CD8-positive, alpha-beta memory T cell (primary cell): Measurements from ENCODE around the gene RNF167. TPM values are rescaled to one million over a fixed set of nuclear protein-coding genes. Genes with fewer than 3 reads are reported as not detected.

ENCODE experiments used
- CTCF ChIA-PET: fragments of 350-600 bp; sonication (Branson Sonifier 250); formaldehyde crosslinking; loops from one replicate; lab custom pipeline; 2021; ENCODE audit warnings: antibody characterized with exemption; lab: Charles Lee
- POLR2A ChIA-PET: fragments of 350-600 bp; sonication (Branson Sonifier 250); formaldehyde crosslinking; loops from one replicate; lab custom pipeline; 2021; ENCODE audit warnings: antibody characterized with exemption; lab: Charles Lee
- DNase-seq, 5 donors: peaks; one replicate each; pipeline versions ENCODE4 v3.0.0 to v3.0.0-alpha.2; 2020 to 2022; ENCODE audit warnings: mixed read lengths in 1 of 5
- H3K27ac ChIP-seq: one replicate; pipeline ENCODE4 v1.7.0; 2013; ENCODE audit warnings: low read depth, mild to moderate bottlenecking, low read length, moderate library complexity
- H3K27me3 ChIP-seq: 2 replicates; pipeline ENCODE4 v1.7.0; 2013; ENCODE audit warnings: low read length, mild to moderate bottlenecking; ENCODE audit not compliant: insufficient read depth, poor library complexity, severe bottlenecking
- H3K36me3 ChIP-seq: 2 replicates; pipeline ENCODE4 v1.7.0; 2013; ENCODE audit warnings: mild to moderate bottlenecking, low read length, moderate library complexity; ENCODE audit not compliant: insufficient read depth
- H3K4me1 ChIP-seq: 2 replicates; pipeline ENCODE4 v1.7.0; 2013; ENCODE audit warnings: mild to moderate bottlenecking, low read length, moderate library complexity; ENCODE audit not compliant: insufficient read depth
- H3K4me3 ChIP-seq: 2 replicates; pipeline ENCODE4 v1.7.0; 2013; ENCODE audit warnings: mild to moderate bottlenecking, low read length
- H3K9me3 ChIP-seq: 2 replicates; pipeline ENCODE4 v1.7.0; 2013; ENCODE audit warnings: mild to moderate bottlenecking, low read length
- H3K27ac Mint-ChIP-seq, 8 donors: one replicate each; pipeline ENCODE4 v1.8.0; 2020 to 2021; ENCODE audit warnings: mixed read lengths in 8 of 8, mild to moderate bottlenecking in 6 of 8, inconsistent platforms in 3 of 8, moderate library complexity in 3 of 8
- H3K27me3 Mint-ChIP-seq, 2 donors: one replicate each; pipeline ENCODE4 v1.8.0; 2020 to 2021; ENCODE audit warnings: mixed read lengths in 2 of 2, mild to moderate bottlenecking in 1 of 2, moderate library complexity in 1 of 2
- H3K36me3 Mint-ChIP-seq, 3 donors: one replicate each; pipeline ENCODE4 v1.8.0; 2020 to 2021; ENCODE audit warnings: mixed read lengths in 3 of 3, inconsistent platforms in 1 of 3, mild to moderate bottlenecking in 1 of 3
- H3K4me1 Mint-ChIP-seq, 3 donors: one replicate each; pipeline ENCODE4 v1.8.0; 2020 to 2021; ENCODE audit warnings: mixed read lengths in 3 of 3, inconsistent platforms in 1 of 3, mild to moderate bottlenecking in 1 of 3
- H3K4me3 Mint-ChIP-seq, 7 donors: one replicate each; pipeline ENCODE4 v1.8.0; 2020 to 2021; ENCODE audit warnings: mixed read lengths in 7 of 7, mild to moderate bottlenecking in 6 of 7, moderate library complexity in 4 of 7, inconsistent platforms in 2 of 7
- H3K9me3 Mint-ChIP-seq, 5 donors: one replicate each; pipeline ENCODE4 v1.8.0; 2020 to 2022; ENCODE audit warnings: mixed read lengths in 5 of 5, mild to moderate bottlenecking in 3 of 5, moderate library complexity in 2 of 5, inconsistent platforms in 1 of 5
- polyA plus RNA-seq: library from polyadenylated mRNA; unstranded; fragments of 300-500 nt; fragmentation: Illumina TruSeq; gene quantifications from one replicate; pipeline ENCODE4 v1.2.3, GENCODE V29; 2021
- total RNA-seq, 2 experiments: library from RNA; stranded (reverse); gene quantifications; one replicate each; pipeline ENCODE4 v1.2.3, GENCODE V29; 2021

The RNF167 gene
- total and polyA plus RNA-seq, 3 experiments from 2014 or later, result 69.0 to 192 (median 187) TPM

DNA sequence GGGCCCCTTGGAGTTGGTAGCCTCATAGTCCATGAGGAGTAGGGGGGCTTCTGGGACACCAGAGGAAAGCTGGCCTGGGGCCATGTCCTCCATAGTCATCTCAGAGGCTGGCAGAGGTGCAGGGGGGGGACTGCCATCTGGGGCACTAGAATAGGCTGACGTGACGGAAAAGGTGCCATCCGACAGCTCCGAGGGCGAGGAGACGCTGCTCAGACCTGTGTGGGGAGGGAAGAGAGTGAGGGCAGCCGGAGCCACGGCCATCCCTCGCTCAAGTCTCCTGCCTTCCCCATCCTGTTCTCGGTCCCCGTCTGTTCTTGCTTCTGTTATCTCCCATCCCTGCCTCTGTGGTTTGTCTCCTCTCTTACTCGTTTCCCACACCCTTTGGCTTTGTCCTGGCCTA, 32.3 kb downstream of the RNF167 start:
- no peaks in the 10 kb centered on the region for H3K27me3 ChIP-seq
- H3K36me3 Mint-ChIP-seq, result peaks cover 0 to 70% (median 13%) of the 10 kb centered on the region in 3 donors
- peaks cover 4 to 10% (median 8%) of the 10 kb centered on the region in 3 donors for H3K4me1 Mint-ChIP-seq
- CTCF ChIA-PET, result no interaction called here
- no peak overlapping the region for H3K4me3 Mint-ChIP-seq
- H3K4me3 ChIP-seq, result no peak overlapping the region
- H3K27me3 Mint-ChIP-seq, result no peaks in the 10 kb centered on the region
- peaks cover 26% of the 10 kb centered on the region for H3K36me3 ChIP-seq
- DNase-seq, result no peak
- H3K27ac Mint-ChIP-seq, result peak overlapping the region in 2 of 8 donors; percentile 18 to 94
- H3K9me3 ChIP-seq, result no peaks in the 10 kb centered on the region
- no peak overlapping the region for H3K27ac ChIP-seq
- H3K4me1 ChIP-seq, result peaks cover 12% of the 10 kb centered on the region
- no peaks in the 10 kb centered on the region for H3K9me3 Mint-ChIP-seq
- POLR2A ChIA-PET, result interaction anchor here (0.7 kb wide), 1 partner anchor 21 kb away, joined by 3 read pairs; the partner anchor contains the start of gene ENO3

GRCh38 chr17:4972752-4973151, 32.7 kb downstream of the RNF167 start:
- Histone ChIP-seq H3K36me3 (peaks cover 31% of the 10 kb centered on the region), H3K4me1 (peaks cover 12% of the 10 kb centered on the region), H3K4me3 (no peak overlapping the region), H3K27ac (no peak overlapping the region), H3K27me3 (no peaks in the 10 kb centered on the region), H3K9me3 (no peaks in the 10 kb centered on the region)
- H3K36me3 Mint-ChIP-seq, result peaks cover 0 to 75% (median 13%) of the 10 kb centered on the region in 3 donors
- peaks cover 4 to 10% (median 8%) of the 10 kb centered on the region in 3 donors for H3K4me1 Mint-ChIP-seq
- no peak overlapping the region for H3K4me3 Mint-ChIP-seq
- ChIA-PET POLR2A (no interaction called here), CTCF (interaction anchor here (0.9 kb wide), 1 partner anchor 63 kb away, joined by 3 read pairs; no protein-coding TSS in a partner anchor)
- no peaks in the 10 kb centered on the region for H3K9me3 Mint-ChIP-seq
- peak overlapping the region in 4 of 8 donors; percentile 16 to 52 (median 28) for H3K27ac Mint-ChIP-seq
- H3K27me3 Mint-ChIP-seq, result no peaks in the 10 kb centered on the region
- DNase-seq, result no peak

DNA sequence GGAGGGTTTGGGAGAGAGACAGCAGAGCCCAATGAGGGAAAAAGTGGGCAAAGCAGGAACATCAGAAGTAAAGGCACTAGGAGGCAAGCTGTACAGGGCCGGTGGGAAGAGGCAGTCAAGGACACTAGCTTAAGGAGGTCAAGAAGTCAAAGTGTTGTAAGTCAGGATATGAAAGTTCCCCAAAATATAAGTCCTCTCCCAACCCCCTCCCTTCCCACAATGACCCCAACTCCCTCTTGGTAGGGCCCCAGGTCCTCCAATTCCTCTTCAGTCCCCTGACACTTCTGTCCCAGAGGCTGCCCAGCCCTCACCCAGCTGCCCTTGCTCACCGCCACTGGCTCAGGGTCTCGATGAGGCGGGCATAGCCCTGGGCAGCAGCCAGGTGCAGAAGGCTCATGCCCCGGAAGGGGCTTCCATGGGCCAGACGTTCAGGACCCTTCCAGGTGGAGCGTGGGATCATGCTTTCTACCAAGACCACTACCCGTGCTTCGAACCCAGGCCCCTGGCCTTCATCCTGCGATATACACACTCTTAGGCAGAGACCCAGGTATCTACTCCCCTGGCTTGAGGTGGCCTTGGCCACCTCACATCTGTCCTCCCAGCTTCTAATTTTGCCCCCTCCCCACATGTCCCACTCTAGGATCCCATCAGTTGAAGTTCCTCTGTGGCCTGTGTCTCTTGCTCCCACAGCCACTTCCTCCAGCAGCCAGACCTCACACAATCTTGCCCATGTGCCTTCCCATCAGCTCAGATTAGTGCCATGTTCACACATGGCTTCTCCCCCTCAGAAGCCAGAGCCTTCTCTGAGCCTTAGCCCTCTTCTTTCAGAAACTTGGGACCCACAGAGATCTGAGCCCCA, 33.4 kb downstream of the RNF167 start:
- no peaks in the 10 kb centered on the region for H3K27me3 ChIP-seq
- Mint-ChIP-seq H3K27me3 (no peaks in the 10 kb centered on the region), H3K9me3 (no peaks in the 10 kb centered on the region), H3K36me3 (peaks cover 0 to 82% (median 13%) of the 10 kb centered on the region in 3 donors), H3K4me1 (peaks cover 4 to 10% (median 8%) of the 10 kb centered on the region in 3 donors), H3K4me3 (no peak overlapping the region), H3K27ac (peak overlapping the region in 5 of 8 donors; percentile 16 to 52 (median 30))
- H3K36me3 ChIP-seq, result peaks cover 38% of the 10 kb centered on the region
- H3K9me3 ChIP-seq, result no peaks in the 10 kb centered on the region
- no peak overlapping the region for H3K27ac ChIP-seq
- no peak overlapping the region for H3K4me3 ChIP-seq
- H3K4me1 ChIP-seq, result peaks cover 10% of the 10 kb centered on the region
- CTCF ChIA-PET, result interaction anchor here (0.9 kb wide), 1 partner anchor 64 kb away, joined by 3 read pairs; no protein-coding TSS in a partner anchor
- POLR2A ChIA-PET, result no interaction called here
- DNase-seq, result no peak

DNA sequence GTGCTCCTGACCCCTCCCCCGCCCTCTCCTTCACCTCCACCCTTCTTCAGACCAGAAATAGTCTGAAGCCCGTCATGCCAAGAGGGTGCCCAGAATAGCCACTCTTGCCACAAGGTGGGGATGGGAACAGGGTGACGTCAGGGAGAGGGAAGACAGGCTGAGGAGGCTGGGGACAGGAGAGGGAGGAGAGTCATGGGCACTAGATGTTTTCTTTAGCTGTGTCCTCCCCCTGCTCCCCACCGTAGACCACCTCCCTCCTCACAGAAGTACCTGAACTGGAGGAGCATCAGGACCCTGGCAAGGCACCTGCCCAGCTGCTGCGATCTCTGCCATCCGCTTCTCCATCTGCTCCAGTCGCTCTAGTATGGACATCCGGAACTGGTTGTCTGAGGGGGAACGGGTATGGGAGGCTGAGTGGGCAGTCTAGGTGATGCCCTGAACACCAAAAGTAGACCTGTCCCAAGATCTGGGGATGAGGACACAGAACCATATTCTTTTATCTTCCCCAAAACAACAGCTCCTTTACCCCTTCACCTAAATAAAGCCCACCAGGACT, 34.1 kb downstream of the RNF167 start:
- H3K4me3 Mint-ChIP-seq, result no peak overlapping the region
- ChIA-PET CTCF (interaction anchor here (0.9 kb wide), 1 partner anchor 89 kb away, joined by 3 read pairs; no protein-coding TSS in a partner anchor), POLR2A (no interaction called here)
- H3K36me3 Mint-ChIP-seq, result peaks cover 0 to 83% (median 13%) of the 10 kb centered on the region in 3 donors
- H3K36me3 ChIP-seq, result peaks cover 43% of the 10 kb centered on the region
- H3K9me3 ChIP-seq, result no peaks in the 10 kb centered on the region
- H3K27me3 ChIP-seq, result no peaks in the 10 kb centered on the region
- peak overlapping the region in 4 of 8 donors; percentile 1 to 70 (median 62) for H3K27ac Mint-ChIP-seq
- H3K4me1 ChIP-seq, result peaks cover 3% of the 10 kb centered on the region
- H3K9me3 Mint-ChIP-seq, result no peaks in the 10 kb centered on the region
- peaks cover 4 to 10% (median 8%) of the 10 kb centered on the region in 3 donors for H3K4me1 Mint-ChIP-seq
- no peak for DNase-seq
- H3K4me3 ChIP-seq, result no peak overlapping the region
- no peaks in the 10 kb centered on the region for H3K27me3 Mint-ChIP-seq
- H3K27ac ChIP-seq, result no peak overlapping the region

DNA sequence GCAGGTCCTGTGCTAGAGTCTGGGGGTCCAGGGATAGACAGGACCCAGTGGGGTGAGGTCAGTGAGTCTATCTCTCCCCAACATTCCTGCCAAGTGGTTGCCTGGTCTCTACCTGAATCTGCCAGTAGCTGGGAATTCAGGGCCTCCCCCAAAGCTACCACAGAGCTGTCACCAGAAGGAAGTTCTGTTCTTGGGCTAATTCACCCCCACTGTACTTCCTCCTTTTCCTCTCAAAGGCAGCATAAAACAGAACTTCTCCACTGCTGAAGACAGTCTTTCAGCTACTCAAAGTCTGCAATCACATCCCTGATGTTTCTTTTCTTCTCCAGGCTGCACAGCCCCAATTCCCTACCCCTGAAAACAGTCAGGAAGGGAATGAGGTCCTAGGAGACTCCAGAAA, 38.7 kb downstream of the RNF167 start:
- no peaks in the 10 kb centered on the region for H3K27me3 Mint-ChIP-seq
- H3K36me3 ChIP-seq, result peaks cover 44% of the 10 kb centered on the region
- no peak overlapping the region for H3K4me3 ChIP-seq
- peaks cover 10 to 15% (median 13%) of the 10 kb centered on the region in 3 donors for H3K4me1 Mint-ChIP-seq
- POLR2A ChIA-PET, result no interaction called here
- peaks cover 5 to 81% (median 19%) of the 10 kb centered on the region in 3 donors for H3K36me3 Mint-ChIP-seq
- no peak for DNase-seq
- no peaks in the 10 kb centered on the region for H3K27me3 ChIP-seq
- peak overlapping the region in 1 of 7 donors; percentile 48 for H3K4me3 Mint-ChIP-seq
- no peaks in the 10 kb centered on the region for H3K9me3 Mint-ChIP-seq
- no peaks in the 10 kb centered on the region for H3K9me3 ChIP-seq
- H3K27ac Mint-ChIP-seq, result peak overlapping the region in 1 of 8 donors; percentile 81
- H3K27ac ChIP-seq, result no peak overlapping the region
- peaks cover 11% of the 10 kb centered on the region for H3K4me1 ChIP-seq
- CTCF ChIA-PET, result interaction anchor here (1.1 to 3.1 kb wide), 5 partner anchors 11 to 84 kb away, joined by 3 to 19 read pairs (median 4); no protein-coding TSS in a partner anchor

DNA sequence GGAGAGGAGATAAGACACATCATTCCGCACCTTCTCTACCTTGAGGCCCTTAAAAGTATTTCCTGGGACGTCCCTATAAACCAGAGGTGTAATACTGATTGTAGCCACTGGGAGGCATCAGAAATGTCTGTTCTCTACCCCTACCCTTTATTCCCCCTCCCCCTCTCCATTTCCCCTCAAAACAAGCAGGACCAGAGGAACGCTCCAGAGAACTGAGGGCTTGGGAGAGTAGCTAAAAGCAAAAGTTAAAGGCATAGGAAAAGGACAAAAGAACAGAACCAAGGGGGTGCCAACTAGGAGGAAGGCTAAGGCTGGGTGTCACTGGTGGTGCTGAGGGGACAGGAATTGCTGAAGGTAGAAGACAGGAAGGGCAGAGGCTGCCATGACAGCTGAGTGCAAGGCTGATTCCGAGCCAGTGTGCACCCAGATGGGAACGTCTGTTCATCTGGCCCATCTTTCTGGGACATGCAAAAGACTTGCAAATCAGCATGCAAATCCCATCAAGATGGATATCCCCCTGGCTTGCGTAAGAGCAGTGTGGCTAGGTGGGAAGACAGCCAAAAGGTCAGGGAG, 40.7 kb downstream of the RNF167 start:
- ChIA-PET CTCF (interaction anchor here (0.7 to 3.1 kb wide), 19 partner anchors 9 to 105 kb away, joined by 3 to 19 read pairs (median 4); partner anchors contain the start of genes PFN1, RNF167, SLC25A11 and SLC52A1), POLR2A (interaction anchor here (0.6 to 2.1 kb wide), 2 partner anchors 17 to 91 kb away, joined by 3 to 7 read pairs; partner anchors contain the start of genes INCA1 and KIF1C)
- no peaks in the 10 kb centered on the region for H3K27me3 ChIP-seq
- DNase-seq, result peak in 3 of 5 donors; percentile 26 to 59 (median 48)
- peaks cover 40% of the 10 kb centered on the region for H3K36me3 ChIP-seq
- peaks cover 12 to 21% (median 19%) of the 10 kb centered on the region in 3 donors for H3K4me1 Mint-ChIP-seq
- H3K27ac ChIP-seq, result no peak overlapping the region
- no peak overlapping the region for H3K4me3 ChIP-seq
- peaks cover 5 to 72% (median 14%) of the 10 kb centered on the region in 3 donors for H3K36me3 Mint-ChIP-seq
- no peaks in the 10 kb centered on the region for H3K9me3 ChIP-seq
- H3K27ac Mint-ChIP-seq, result peak overlapping the region; percentile 55 to 89 (median 78)
- H3K27me3 Mint-ChIP-seq, result no peaks in the 10 kb centered on the region
- no peaks in the 10 kb centered on the region for H3K9me3 Mint-ChIP-seq
- H3K4me1 ChIP-seq, result peaks cover 11% of the 10 kb centered on the region
- H3K4me3 Mint-ChIP-seq, result peak overlapping the region in 1 of 7 donors; percentile 33

DNA sequence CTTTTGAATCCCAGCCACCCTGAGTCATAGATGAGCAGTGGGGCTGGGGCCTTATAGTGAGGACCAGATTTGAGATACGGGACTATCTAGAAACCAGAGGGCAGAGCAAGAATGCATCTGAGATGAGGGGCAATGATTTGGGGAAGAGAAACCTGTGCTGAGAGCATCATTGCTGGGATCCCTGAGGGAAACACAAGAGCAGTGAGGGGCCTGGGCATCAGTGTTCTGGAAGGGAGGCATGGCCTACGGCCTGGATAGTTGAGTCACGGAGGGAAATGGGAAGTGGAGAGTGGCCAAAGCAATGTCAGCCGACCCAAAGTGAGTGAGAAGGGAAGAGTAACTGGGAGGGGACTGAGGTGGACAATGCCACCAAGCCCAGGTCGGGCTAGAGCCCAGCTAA, 42.2 kb downstream of the RNF167 start:
- peaks cover 5 to 72% (median 12%) of the 10 kb centered on the region in 3 donors for H3K36me3 Mint-ChIP-seq
- Histone ChIP-seq H3K27ac (no peak overlapping the region), H3K4me1 (peaks cover 22% of the 10 kb centered on the region), H3K4me3 (no peak overlapping the region), H3K36me3 (peaks cover 32% of the 10 kb centered on the region), H3K9me3 (no peaks in the 10 kb centered on the region), H3K27me3 (no peaks in the 10 kb centered on the region)
- ChIA-PET POLR2A (no interaction called here), CTCF (interaction anchor here (1.0 to 1.5 kb wide), 2 partner anchors 73 to 80 kb away, joined by 4 to 5 read pairs; no protein-coding TSS in a partner anchor)
- no peaks in the 10 kb centered on the region for H3K27me3 Mint-ChIP-seq
- peaks cover 20 to 33% (median 29%) of the 10 kb centered on the region in 3 donors for H3K4me1 Mint-ChIP-seq
- H3K27ac Mint-ChIP-seq, result peak overlapping the region in 2 of 8 donors; percentile 12 to 47
- no peaks in the 10 kb centered on the region for H3K9me3 Mint-ChIP-seq
- DNase-seq, result no peak
- no peak overlapping the region for H3K4me3 Mint-ChIP-seq
